ENCODE data around the gene LSS. TPM values are rescaled to one million over a fixed set of nuclear protein-coding genes. Genes with fewer than 3 reads are reported as not detected.
"Not testable (repeated sequence)": the region's sequence is repeated elsewhere in the genome, so short reads cannot be mapped to it uniquely, and the experiment has no call there.

LSS gene
- total RNA-seq, 1 donor from 2014 or later = 99.0 TPM

DNA sequence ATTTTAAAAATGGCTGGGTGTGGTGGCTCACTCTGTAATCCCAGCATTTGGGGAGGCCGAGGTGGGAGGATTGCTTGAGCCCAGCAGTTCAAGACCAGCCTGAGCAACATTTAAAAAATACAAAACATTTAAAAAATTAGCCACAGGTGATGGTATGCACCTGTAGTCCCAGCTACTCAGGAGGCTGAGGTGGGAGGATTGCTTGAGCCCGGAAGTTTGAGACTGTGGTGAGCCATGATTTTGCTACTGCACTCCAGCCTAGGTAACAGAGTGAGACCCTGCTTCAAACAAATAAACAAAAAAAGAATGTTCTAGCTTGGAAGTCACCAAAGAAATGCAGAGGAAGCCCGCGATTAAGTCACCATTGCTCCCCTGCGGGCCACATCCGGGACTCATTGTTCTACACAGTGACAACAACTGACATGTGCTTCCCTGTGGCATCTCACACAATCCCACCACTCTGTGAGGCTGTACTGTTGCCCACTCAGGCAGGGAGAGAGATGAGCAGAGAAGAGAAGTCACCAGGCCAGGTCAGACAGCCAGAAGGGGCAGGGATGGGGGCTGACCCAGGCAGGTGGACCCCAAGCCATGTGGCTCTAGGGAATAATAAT, 25.9 kb downstream of the LSS start:
- ATAC-seq (ENCODE audit: low read depth) = no peak
- no peak overlapping the region for H3K27ac Mint-ChIP-seq
- no peaks in the 10 kb centered on the region for H3K4me1 Mint-ChIP-seq

DNA sequence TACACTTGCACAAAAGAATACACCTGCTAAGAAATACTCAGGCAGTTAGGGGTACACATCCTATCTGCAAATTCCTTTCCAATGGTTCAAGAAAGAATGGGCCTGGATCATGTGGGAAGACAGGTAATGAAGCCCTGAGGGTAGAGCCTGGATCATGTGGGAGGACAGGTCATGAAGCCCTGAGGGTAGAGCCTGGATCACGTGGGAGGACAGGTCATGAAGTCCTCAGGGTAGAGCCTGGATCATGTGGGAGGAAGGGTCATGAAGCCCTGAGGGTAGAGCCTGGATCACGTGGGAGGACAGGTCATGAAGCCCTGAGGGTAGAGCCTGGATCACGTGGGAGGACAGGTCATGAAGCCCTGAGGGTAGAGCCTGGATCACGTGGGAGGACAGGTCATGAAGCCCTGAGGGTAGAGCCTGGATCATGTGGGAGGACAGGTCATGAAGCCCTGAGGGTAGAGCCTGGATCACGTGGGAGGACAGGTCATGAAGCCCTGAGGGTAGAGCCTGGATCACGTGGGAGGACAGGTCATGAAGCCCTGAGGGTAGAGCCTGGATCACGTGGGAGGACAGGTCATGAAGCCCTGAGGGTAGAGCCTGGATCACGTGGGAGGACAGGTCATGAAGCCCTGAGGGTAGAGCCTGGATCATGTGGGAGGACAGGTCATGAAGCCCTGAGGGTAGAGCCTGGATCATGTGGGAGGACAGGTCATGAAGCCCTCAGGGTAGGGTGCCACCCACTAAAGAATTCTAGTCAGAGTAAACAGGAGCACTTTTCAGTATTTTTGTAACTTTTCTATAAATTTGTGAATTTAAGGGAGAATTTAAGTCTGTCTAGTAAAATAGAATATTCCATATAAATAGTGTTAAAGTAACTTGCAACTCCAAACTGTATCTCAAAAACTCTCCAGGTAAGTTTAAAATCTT, 27.4 kb downstream of the LSS start:
- peaks cover 83% of the 10 kb centered on the region for H3K36me3 Mint-ChIP-seq (ENCODE audit: low read depth)
- H3K9me3 Mint-ChIP-seq; POLR2A ChIA-PET; H3K4me1 Mint-ChIP-seq; H3K4me3 Mint-ChIP-seq; CTCF ChIA-PET; intact Hi-C loops (cut with micrococcal nuclease); H3K27ac Mint-ChIP-seq; DNase-seq; ATAC-seq (ENCODE audit: low read depth); H3K27me3 Mint-ChIP-seq: not testable (repeated sequence)

More for the DNA sequence above, 25.9 kb downstream of the LSS start:
- Mint-ChIP-seq H3K36me3 (ENCODE audit: low read depth) (peaks cover 79% of the 10 kb centered on the region), H3K27me3 (no peaks in the 10 kb centered on the region), H3K9me3 (no peaks in the 10 kb centered on the region), H3K4me3 (no peak overlapping the region)
- CTCF ChIA-PET = interaction anchor here (0.6 kb wide), 1 partner anchor 133 kb away, joined by 3 read pairs; no protein-coding TSS in a partner anchor
- intact Hi-C loops (cut with micrococcal nuclease) = no loop called here
- POLR2A ChIA-PET = no interaction called here
- TF ChIP-seq, protein P1, sequence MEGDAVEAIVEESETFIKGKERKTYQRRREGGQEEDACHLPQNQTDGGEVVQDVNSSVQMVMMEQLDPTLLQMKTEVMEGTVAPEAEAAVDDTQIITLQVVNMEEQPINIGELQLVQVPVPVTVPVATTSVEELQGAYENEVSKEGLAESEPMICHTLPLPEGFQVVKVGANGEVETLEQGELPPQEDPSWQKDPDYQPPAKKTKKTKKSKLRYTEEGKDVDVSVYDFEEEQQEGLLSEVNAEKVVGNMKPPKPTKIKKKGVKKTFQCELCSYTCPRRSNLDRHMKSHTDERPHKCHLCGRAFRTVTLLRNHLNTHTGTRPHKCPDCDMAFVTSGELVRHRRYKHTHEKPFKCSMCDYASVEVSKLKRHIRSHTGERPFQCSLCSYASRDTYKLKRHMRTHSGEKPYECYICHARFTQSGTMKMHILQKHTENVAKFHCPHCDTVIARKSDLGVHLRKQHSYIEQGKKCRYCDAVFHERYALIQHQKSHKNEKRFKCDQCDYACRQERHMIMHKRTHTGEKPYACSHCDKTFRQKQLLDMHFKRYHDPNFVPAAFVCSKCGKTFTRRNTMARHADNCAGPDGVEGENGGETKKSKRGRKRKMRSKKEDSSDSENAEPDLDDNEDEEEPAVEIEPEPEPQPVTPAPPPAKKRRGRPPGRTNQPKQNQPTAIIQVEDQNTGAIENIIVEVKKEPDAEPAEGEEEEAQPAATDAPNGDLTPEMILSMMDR (IDR thresholded peaks at IDR 0.05) = no peak
- DNase-seq = no peak

DNA sequence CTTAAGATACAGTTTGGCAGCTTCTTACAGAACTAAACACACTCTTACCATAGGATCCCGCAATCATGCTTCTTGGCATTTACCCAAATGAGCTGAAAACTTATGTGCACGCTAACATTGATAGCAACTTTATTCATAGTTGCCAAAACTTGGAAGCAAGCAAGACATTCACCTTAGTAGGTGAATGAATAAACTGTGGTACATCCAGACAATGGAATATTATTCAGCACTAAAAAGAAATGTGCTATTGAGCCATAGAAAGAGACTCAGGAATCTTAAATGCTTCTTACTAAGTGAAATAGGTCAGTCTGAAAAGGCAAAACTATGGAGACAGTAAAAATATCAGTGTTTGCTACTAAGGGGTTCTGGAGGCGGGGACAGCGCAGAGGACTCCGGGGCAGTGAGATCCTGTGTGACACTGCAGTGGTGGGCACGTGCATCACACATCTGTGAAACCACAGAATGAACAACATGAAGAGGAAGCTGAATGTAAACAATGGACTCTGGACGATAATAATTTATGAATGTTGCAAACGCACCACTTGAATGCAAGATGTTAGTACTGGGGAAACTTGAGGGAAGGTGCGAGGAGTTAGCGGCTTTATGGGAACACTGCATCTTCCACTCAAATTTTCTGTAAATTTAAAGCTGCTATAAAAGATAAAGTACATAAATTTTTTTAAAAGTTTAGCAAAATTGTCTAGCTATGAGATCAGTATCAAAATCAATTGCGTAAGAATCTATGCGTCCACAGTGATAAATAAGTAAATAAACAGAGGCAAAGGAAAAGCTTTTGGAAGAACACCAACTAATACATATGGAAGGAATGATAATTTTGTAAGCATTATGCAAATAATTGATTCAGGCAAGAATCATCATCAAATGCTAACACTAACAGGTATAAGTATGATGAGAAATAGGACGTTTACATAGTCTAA, 28.9 kb downstream of the LSS start:
- H3K27ac Mint-ChIP-seq = no peak overlapping the region
- H3K27me3 Mint-ChIP-seq = no peaks in the 10 kb centered on the region
- no peak for ATAC-seq (ENCODE audit: low read depth)
- intact Hi-C loops (cut with micrococcal nuclease) = no loop called here
- TF ChIP-seq, protein P1 (IDR thresholded peaks at IDR 0.05) = no peak
- no peak overlapping the region for H3K4me3 Mint-ChIP-seq
- peaks cover 81% of the 10 kb centered on the region for H3K36me3 Mint-ChIP-seq (ENCODE audit: low read depth)
- H3K9me3 Mint-ChIP-seq = no peaks in the 10 kb centered on the region
- ChIA-PET CTCF (no interaction called here), POLR2A (no interaction called here)
- no peak for DNase-seq
- H3K4me1 Mint-ChIP-seq = no peaks in the 10 kb centered on the region

DNA sequence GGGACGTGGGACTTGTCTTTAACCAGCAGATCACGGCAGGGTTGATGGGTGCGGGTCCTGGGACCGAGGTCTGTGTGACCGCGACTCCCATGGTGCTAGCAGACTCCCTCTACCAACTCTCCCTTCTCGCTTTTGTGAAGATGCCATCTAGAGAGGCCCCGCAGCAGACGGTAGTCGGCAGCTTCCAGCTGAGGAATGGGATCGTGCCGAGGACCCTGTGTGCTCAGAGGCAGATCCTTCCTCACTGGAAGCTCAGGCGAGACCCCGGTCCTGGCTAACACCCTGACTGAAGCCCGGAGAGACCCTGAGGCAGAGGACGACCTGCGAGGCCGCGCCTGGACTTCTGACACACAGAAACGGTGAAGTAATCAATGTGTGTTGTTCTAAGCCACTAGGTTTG, 31.8 kb downstream of the LSS start:
- H3K9me3 Mint-ChIP-seq = no peaks in the 10 kb centered on the region
- TF ChIP-seq, protein P1 (IDR thresholded peaks at IDR 0.05) = no peak
- CTCF ChIA-PET = no interaction called here
- no peak overlapping the region for H3K4me3 Mint-ChIP-seq
- H3K4me1 Mint-ChIP-seq = no peaks in the 10 kb centered on the region
- intact Hi-C loops (cut with micrococcal nuclease) = no loop called here
- POLR2A ChIA-PET = no interaction called here
- ATAC-seq (ENCODE audit: low read depth) = no peak
- peak; percentile 7 for DNase-seq
- H3K27ac Mint-ChIP-seq = no peak overlapping the region
- H3K36me3 Mint-ChIP-seq (ENCODE audit: low read depth) = peaks cover 75% of the 10 kb centered on the region
- no peaks in the 10 kb centered on the region for H3K27me3 Mint-ChIP-seq

DNA sequence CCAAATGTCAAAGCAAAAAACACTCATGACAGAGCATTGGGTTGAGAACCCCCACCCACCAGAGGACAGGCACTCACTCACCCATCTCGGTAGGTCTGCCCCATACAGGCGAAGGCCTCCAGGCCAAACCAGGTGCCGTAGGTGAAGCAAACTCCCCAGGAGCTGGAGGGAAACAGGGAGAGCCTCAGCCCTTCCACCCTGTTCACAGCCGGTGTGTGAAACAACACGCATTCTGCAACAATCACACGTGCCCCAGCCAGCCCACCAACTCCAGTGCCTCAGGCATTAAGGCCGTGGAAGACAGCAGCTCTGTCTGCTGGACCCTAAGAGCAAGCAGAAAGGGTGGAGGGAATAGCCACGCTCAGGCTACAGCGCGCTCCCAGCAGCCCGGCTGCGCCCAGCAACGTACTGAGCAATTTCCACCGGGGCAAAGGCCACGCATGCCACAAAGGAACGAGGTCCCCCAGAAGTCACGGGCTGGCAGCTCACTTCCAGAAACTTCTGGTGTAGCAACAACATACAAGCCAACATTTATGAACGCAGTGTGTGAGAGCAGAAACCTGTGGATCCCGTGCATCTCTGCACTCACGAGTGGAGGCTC, 32.9 kb downstream of the LSS start:
- CTCF ChIA-PET = no interaction called here
- ATAC-seq (ENCODE audit: low read depth) (no peak), DNase-seq (no peak)
- no peaks in the 10 kb centered on the region for H3K27me3 Mint-ChIP-seq
- TF ChIP-seq, protein P1 (IDR thresholded peaks at IDR 0.05) = no peak
- POLR2A ChIA-PET = no interaction called here
- intact Hi-C loops (cut with micrococcal nuclease) = no loop called here
- H3K4me1 Mint-ChIP-seq = no peaks in the 10 kb centered on the region
- H3K36me3 Mint-ChIP-seq (ENCODE audit: low read depth) = peaks cover 80% of the 10 kb centered on the region
- no peaks in the 10 kb centered on the region for H3K9me3 Mint-ChIP-seq
- H3K4me3 Mint-ChIP-seq = no peak overlapping the region
- H3K27ac Mint-ChIP-seq = no peak overlapping the region
